Fibroblast of villous mesenchyme (primary cell): Measurements from ENCODE around the gene PLA2G2C. TPM values are rescaled to one million over a fixed set of nuclear protein-coding genes. Genes with fewer than 3 reads are reported as not detected.

Source experiments
- DNase-seq: peaks from one replicate; pipeline ENCODE4 v3.0.0-alpha.2; 2010; ENCODE audit warnings: low read depth
- H3K4me3 ChIP-seq: 2 replicates; pipeline ENCODE4 v1.5.1; 2011; ENCODE audit warnings: low read depth, mild to moderate bottlenecking, low read length
- CTCF ChIP-seq: IDR thresholded peaks from 2 replicates; pipeline ENCODE4 v1.5.1; 2012; ENCODE audit warnings: low read depth, mild to moderate bottlenecking, low read length; ENCODE audit not compliant: insufficient read depth
- total RNA-seq: library from RNA; depleted of rRNA; stranded (reverse); fragments of >200 nt; gene quantifications from 2 replicates; pipeline ENCODE4 v1.2.3, GENCODE V29; 2012

PLA2G2C gene
- total RNA-seq, 1 donor, result not detected

GRCh38 chr1:20142001-20142710 lies 44.2 kb downstream of the PLA2G2C start:
- no peak overlapping the region for H3K4me3 ChIP-seq
- no peak for TF ChIP-seq CTCF
- DNase-seq, result no peak

DNA sequence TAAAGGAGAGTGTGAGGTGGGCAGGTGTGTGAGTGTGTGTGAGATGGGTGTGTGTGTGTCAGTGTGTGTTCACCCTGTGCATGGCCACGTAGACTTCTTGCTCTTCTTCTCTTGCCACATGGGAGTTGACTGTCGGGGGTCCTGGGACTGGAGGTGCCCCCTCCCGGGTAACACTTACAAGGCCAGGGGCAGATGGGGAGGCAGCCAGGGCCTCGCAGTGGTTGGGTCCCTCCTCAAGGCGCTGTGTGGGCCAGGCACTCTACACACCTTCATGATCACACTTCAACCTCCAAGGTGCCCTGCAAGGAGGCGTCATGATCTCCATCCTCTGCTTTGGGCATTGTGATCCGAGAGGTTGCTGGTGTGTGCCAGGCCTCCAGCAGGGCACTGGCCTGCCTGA lies 44.9 kb downstream of the PLA2G2C start:
- no peak for TF ChIP-seq CTCF
- no peak overlapping the region for H3K4me3 ChIP-seq
- DNase-seq, result no peak

- DNase-seq, result no peak
- no peak overlapping the region for H3K4me3 ChIP-seq
- TF ChIP-seq CTCF, result no peak
Measured at GRCh38 chr1:20141001-20141400, 45.3 kb downstream of the PLA2G2C start.

- no peak for DNase-seq
- H3K4me3 ChIP-seq, result no peak overlapping the region
- TF ChIP-seq CTCF, result no peak
Measured at GRCh38 chr1:20139776-20140612, 46.3 kb downstream of the PLA2G2C start.

GRCh38 chr1:20138961-20139550 lies 47.3 kb downstream of the PLA2G2C start, which contains the start of gene PLA2G2F:
PLA2G2F (plus strand) TSS chr1:20139323; CDS start chr1:20139428, 105 bp downstream.
- TF ChIP-seq CTCF, result no peak
- H3K4me3 ChIP-seq, result no peak within 1 kb of the TSS

GRCh38 chr1:20138346-20138745 lies 48.0 kb downstream of the PLA2G2C start:
- no peak for TF ChIP-seq CTCF
- DNase-seq, result no peak
- H3K4me3 ChIP-seq, result no peak overlapping the region

More at GRCh38 chr1:20138961-20139550, 47.3 kb downstream of the PLA2G2C start, which contains the start of gene PLA2G2F:
- no peak for DNase-seq
